C4-2B (cell line): Measurements from ENCODE around the gene GNG5.

ENCODE experiments used
- CTCF ChIP-seq: fragments of 450-650 bp; conservative IDR thresholded peaks from 2 replicates; pipeline ENCODE4 v1.5.1; 2017; ENCODE audit warnings: mild to moderate bottlenecking
- ZFX ChIP-seq: fragments of 450-650 bp; IDR thresholded peaks from 2 replicates; pipeline ENCODE4 v1.6.1; 2017

DNA sequence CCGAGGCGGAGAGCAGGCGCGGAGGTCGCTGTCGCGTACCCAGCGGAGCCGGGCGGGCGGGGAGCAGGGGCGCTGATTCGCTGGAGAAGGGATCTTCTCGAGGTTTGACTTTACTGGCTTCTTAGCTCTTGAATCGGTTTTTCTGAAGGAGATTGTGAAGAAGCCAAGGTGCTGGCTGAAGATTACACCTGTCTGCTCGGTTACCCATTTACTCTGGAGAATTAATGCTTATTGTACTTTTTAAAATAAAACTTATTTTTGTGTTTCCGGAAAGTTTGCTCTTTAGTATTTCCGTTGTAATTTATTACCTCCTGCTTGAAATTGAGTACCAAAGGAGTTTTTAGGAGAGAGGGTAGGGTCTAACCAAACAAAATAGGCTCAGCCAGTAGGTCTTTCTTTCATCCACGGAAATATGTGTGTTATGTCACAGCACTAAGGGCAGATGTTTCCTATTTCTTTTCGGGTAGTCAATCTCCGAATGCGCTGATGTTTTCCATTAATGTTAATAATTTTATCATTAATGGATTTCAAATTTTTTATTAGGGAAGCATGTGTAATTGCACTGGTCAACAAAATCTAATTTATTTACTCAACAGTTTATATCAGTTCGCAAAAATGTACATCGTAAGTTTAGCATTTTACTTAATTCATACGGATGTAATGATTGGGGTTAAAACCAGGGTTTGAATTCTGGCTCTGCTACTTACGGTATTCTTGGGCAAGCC lies 510 bp upstream of the GNG5 start:
- no peak for TF ChIP-seq CTCF
- no peak for TF ChIP-seq ZFX
